ENCODE results near the gene GZMA. TPM values are rescaled to one million over a fixed set of nuclear protein-coding genes. Genes with fewer than 3 reads are reported as not detected.

GZMA gene
- polyA plus RNA-seq, 4 donors, result 0.31 to 0.69 (median 0.58) TPM

Other genes with a start within 250 kb of the GZMA start
- 10 to 100 TPM in 3 of 4 donors, 1 to 10 TPM in 1; 7.1 to 16.2 (median 14.0) TPM for gene ESM1, start 117.1 kb upstream of the GZMA start, polyA plus RNA-seq (ENCODE audit: insufficient read length in 4 of 4)
- gene GZMK, start 78.4 kb upstream of the GZMA start, polyA plus RNA-seq (ENCODE audit: insufficient read length in 4 of 4), result under 1 TPM in 1 of 4 donors, not detected in 3; 0.05 TPM
- gene GPX8, start 57.5 kb downstream of the GZMA start, polyA plus RNA-seq (ENCODE audit: insufficient read length in 4 of 4), result 10 to 100 TPM; 81.9 to 95.1 (median 85.3) TPM
- gene CDC20B, start 70.5 kb downstream of the GZMA start, polyA plus RNA-seq (ENCODE audit: insufficient read length in 4 of 4), result 1 to 10 TPM in 1 of 4 donors, under 1 TPM in 3; 0.65 to 1.0 (median 0.83) TPM
- gene MCIDAS, start 124.7 kb downstream of the GZMA start, polyA plus RNA-seq (ENCODE audit: insufficient read length in 4 of 4), result 1 to 10 TPM in 1 of 4 donors, under 1 TPM in 3; 0.75 to 1.4 (median 0.91) TPM
- 1 to 10 TPM; 5.7 to 8.2 (median 7.2) TPM for gene CCNO, start 131.0 kb downstream of the GZMA start, polyA plus RNA-seq (ENCODE audit: insufficient read length in 4 of 4)
- 10 to 100 TPM; 38.9 to 49.1 (median 47.3) TPM for gene DHX29, start 205.0 kb downstream of the GZMA start, polyA plus RNA-seq (ENCODE audit: insufficient read length in 4 of 4)
- 100 to 1,000 TPM in 2 of 4 donors, 10 to 100 TPM in 2; 74.9 to 105 (median 98.7) TPM for gene MTREX, start 205.3 kb downstream of the GZMA start, polyA plus RNA-seq (ENCODE audit: insufficient read length in 4 of 4)

Measured in right renal pelvis (tissue), 4 donors.